Bronchial epithelial cell (primary cell): Measurements from ENCODE around the gene BCL2L1. TPM values are rescaled to one million over a fixed set of nuclear protein-coding genes. Genes with fewer than 3 reads are reported as not detected.

Experiments used
- DNase-seq: peaks from one replicate; pipeline ENCODE4 v3.0.0-alpha.2; 2010; ENCODE audit warnings: low read depth
- FAIRE-seq: peaks from 2 replicates; lab custom pipeline; 2011; peaks lifted over from hg19 to GRCh38; lab: Jason Lieb, UNC
- H3K27me3 ChIP-seq: 2 replicates; pipeline ENCODE4 v1.5.1; 2011; ENCODE audit warnings: low read length; ENCODE audit not compliant: control insufficient read depth, insufficient read depth
- H3K36me3 ChIP-seq: 2 replicates; pipeline ENCODE4 v1.5.1; 2011; ENCODE audit warnings: low read length; ENCODE audit not compliant: control insufficient read depth, insufficient read depth
- H3K4me3 ChIP-seq: 2 replicates; pipeline ENCODE4 v1.5.1; 2011; ENCODE audit warnings: mild to moderate bottlenecking, low read depth, low read length, control low read depth
- CTCF ChIP-seq: IDR thresholded peaks from 2 replicates; pipeline ENCODE4 v1.5.1; 2011; ENCODE audit warnings: mild to moderate bottlenecking, moderate library complexity, low read length, control low read depth, inconsistent platforms; ENCODE audit not compliant: insufficient read depth, severe bottlenecking
- total RNA-seq: library from RNA; depleted of rRNA; stranded (reverse); fragments of >200 nt; gene quantifications from 2 replicates; pipeline ENCODE4 v1.2.1, GENCODE V29; 2014

The BCL2L1 gene
- total RNA-seq, 1 donor from 2014 or later = 93.5 TPM

DNA sequence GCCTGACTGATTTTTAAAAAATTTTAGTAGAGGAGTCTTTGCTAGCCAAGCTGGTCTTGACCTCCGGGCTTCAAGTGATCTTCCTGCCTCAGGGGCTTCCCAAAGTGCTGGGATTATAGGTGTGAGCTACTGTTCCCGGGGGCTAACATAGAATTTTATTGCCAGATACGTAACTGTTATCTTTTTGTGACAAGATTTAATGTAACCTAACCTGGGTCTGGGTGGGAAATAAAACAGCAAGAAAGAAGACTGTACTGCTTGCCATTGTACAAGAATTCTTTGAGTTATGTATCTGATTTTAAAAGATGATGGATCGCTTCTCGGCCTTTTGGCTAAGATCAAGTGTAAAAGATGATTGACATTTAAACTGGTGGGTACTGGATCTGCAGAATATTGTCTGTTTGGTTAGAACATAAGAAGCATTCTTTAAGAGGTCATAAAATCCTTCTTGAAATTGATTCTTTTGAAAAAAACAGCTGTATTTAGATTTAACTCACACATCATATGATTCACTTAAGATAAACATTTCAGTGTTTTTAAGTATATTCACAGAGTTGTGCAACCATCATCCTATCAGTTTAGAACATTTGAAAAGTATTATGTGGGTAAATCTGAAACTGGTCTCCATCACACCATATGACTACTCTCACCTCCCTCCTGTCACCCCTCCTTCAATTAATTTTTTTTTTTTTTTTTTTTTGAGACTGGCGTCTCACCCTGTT is 38.0 kb upstream of the BCL2L1 start:
- no peak for FAIRE-seq
- TF ChIP-seq CTCF = no peak

GRCh38 chr20:31759836-31760518 is 37.3 kb upstream of the BCL2L1 start:
- FAIRE-seq (no peak), DNase-seq (no peak)
- no peaks in the 10 kb centered on the region for H3K27me3 ChIP-seq
- peaks cover 1% of the 10 kb centered on the region for H3K36me3 ChIP-seq
- TF ChIP-seq CTCF = no peak
- no peak overlapping the region for H3K4me3 ChIP-seq

More for the DNA sequence above, 38.0 kb upstream of the BCL2L1 start:
- H3K27me3 ChIP-seq = no peaks in the 10 kb centered on the region
- no peak overlapping the region for H3K4me3 ChIP-seq
- peak; percentile 58 for DNase-seq
- H3K36me3 ChIP-seq = peaks cover 1% of the 10 kb centered on the region

DNA sequence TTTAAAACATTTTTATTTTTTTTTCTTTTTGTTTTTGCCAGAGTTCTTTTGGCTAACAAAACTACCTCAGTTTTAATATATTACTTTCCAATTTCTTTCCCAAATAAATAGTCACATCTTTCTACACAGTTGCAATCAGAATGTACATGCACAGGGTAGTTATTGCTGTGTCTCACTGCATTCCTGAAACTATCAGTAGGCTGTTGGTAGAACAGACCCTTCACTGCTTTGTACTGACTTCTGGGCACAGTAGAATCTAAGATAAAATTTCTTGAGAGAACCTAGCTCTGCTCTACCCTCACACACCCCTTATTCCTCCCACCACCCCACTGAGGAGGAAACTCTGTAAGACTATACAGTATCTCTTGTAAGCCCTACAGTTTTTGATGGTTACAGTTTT is 36.3 kb upstream of the BCL2L1 start:
- Histone ChIP-seq H3K4me3 (no peak overlapping the region), H3K36me3 (peaks cover 1% of the 10 kb centered on the region), H3K27me3 (no peaks in the 10 kb centered on the region)
- no peak for FAIRE-seq
- TF ChIP-seq CTCF = no peak
- no peak for DNase-seq

DNA sequence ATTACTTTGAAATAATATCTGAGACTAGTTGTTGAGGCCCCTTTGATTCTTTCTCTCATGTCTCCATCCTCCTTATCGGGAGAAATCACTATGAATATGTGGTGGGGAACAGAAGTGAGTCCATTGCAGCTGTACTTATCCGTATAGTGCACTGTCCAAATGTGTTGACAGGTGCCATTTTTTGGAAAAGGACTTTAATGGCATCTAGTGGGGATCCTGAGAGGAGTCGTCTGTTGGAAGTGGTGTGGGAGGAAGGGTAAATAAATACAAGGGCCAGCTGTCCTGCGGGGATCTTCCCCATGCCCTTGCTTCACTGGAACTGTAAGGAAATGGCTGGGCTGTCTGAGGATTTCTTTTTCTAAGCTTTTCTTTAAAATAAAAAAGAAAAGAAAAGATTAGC is 35.9 kb upstream of the BCL2L1 start:
- FAIRE-seq (no peak), DNase-seq (no peak)
- TF ChIP-seq CTCF = no peak
- Histone ChIP-seq H3K4me3 (no peak overlapping the region), H3K36me3 (peaks cover 1% of the 10 kb centered on the region), H3K27me3 (no peaks in the 10 kb centered on the region)

GRCh38 chr20:31757254-31757653 is 34.6 kb upstream of the BCL2L1 start:
- FAIRE-seq = no peak
- Histone ChIP-seq H3K4me3 (no peak overlapping the region), H3K27me3 (no peaks in the 10 kb centered on the region), H3K36me3 (peaks cover 1% of the 10 kb centered on the region)
- no peak for DNase-seq
- TF ChIP-seq CTCF = no peak
